Common myeloid progenitor, CD34-positive (primary cell): ENCODE results near the gene KRT9. TPM values are rescaled to one million over a fixed set of nuclear protein-coding genes. Genes with fewer than 3 reads are reported as not detected.
"Not testable (repeated sequence)": the region's sequence is repeated elsewhere in the genome, so short reads cannot be mapped to it uniquely, and the experiment has no call there.

ENCODE experiments used
- CTCF ChIA-PET: fragments of 350-600 bp; sonication (Branson Sonifier 250); formaldehyde crosslinking; loops from one replicate; lab custom pipeline; 2021; ENCODE audit warnings: antibody characterized with exemption; lab: Charles Lee
- POLR2A ChIA-PET: fragments of 350-600 bp; sonication (Branson Sonifier 250); formaldehyde crosslinking; loops from one replicate; lab custom pipeline; 2021; ENCODE audit warnings: antibody characterized with exemption; lab: Charles Lee
- DNase-seq, 3 donors: peaks; one replicate each; pipeline versions ENCODE4 v3.0.0 to v3.0.0-alpha.2; 2013
- H3K27ac ChIP-seq, 2 experiments: 1 replicate in 1 of 2; 2 replicates in 1 of 2; pipeline ENCODE4 v1.7.0; 2013; ENCODE audit warnings: inconsistent platforms in 2 of 2, low read length in 2 of 2, mild to moderate bottlenecking in 2 of 2, low read depth in 1 of 2, moderate library complexity in 1 of 2; ENCODE audit not compliant: severe bottlenecking in 2 of 2, insufficient read depth in 1 of 2, poor library complexity in 1 of 2
- H3K27me3 ChIP-seq, 5 experiments: replicated peaks in 2 of 5; 1 replicate in 3 of 5; 2 replicates in 2 of 5; pipeline versions ENCODE4 v1.6.1 to v1.7.0; 2013; ENCODE audit warnings: low read length in 4 of 5, mild to moderate bottlenecking in 2 of 5, moderate library complexity in 2 of 5, inconsistent platforms in 1 of 5; ENCODE audit not compliant: insufficient read depth in 5 of 5, control insufficient read depth in 4 of 5
- H3K36me3 ChIP-seq, 4 experiments: 1 replicate in 2 of 4; 2 replicates in 2 of 4; pipeline versions ENCODE4 v1.6.1 to v1.7.0; 2013; ENCODE audit warnings: low read length in 3 of 4, control low read depth in 1 of 4, mild to moderate bottlenecking in 1 of 4; ENCODE audit not compliant: control insufficient read depth in 4 of 4, insufficient read depth in 4 of 4
- H3K4me1 ChIP-seq, 4 experiments: 1 replicate in 3 of 4; 2 replicates in 1 of 4; pipeline versions ENCODE4 v1.6.1 to v1.7.1; 2013; ENCODE audit warnings: low read length in 3 of 4, mild to moderate bottlenecking in 3 of 4, control low read depth in 1 of 4, inconsistent platforms in 1 of 4, moderate library complexity in 1 of 4; ENCODE audit not compliant: control insufficient read depth in 4 of 4, insufficient read depth in 4 of 4; ENCODE audit errors: control extremely low read depth in 1 of 4
- H3K4me3 ChIP-seq, 7 experiments: 1 replicate in 4 of 7; 2 replicates in 3 of 7; pipeline versions ENCODE4 v1.5.1 to v1.7.0; 2013; ENCODE audit warnings: mild to moderate bottlenecking in 7 of 7, low read length in 6 of 7, moderate library complexity in 6 of 7, inconsistent platforms in 2 of 7, low read depth in 2 of 7, control low read depth in 1 of 7; ENCODE audit not compliant: insufficient read depth in 4 of 7, control insufficient read depth in 1 of 7; ENCODE audit errors: extremely low read depth in 1 of 7
- H3K9me3 ChIP-seq, 5 experiments: 1 replicate in 4 of 5; 2 replicates in 1 of 5; pipeline versions ENCODE4 v1.6.1 to v1.7.1; 2013; ENCODE audit warnings: low read length in 4 of 5, mild to moderate bottlenecking in 2 of 5, inconsistent platforms in 1 of 5, low read depth in 1 of 5, moderate library complexity in 1 of 5; ENCODE audit not compliant: control insufficient read depth in 4 of 5, insufficient read depth in 2 of 5; ENCODE audit errors: control extremely low read depth in 1 of 5
- WGBS: methylation state at CpG from one replicate; pipeline ENCODE4 v1.1.5; 2013; ENCODE audit not compliant: insufficient coverage; 5-methylcytosine and 5-hydroxymethylcytosine counted together
- polyA plus RNA-seq: library from polyadenylated mRNA; unstranded; fragments of 120-200 nt; gene quantifications from one replicate; pipeline ENCODE4 v1.2.1, GENCODE V29; 2013

KRT9 gene
- not detected for polyA plus RNA-seq

DNA sequence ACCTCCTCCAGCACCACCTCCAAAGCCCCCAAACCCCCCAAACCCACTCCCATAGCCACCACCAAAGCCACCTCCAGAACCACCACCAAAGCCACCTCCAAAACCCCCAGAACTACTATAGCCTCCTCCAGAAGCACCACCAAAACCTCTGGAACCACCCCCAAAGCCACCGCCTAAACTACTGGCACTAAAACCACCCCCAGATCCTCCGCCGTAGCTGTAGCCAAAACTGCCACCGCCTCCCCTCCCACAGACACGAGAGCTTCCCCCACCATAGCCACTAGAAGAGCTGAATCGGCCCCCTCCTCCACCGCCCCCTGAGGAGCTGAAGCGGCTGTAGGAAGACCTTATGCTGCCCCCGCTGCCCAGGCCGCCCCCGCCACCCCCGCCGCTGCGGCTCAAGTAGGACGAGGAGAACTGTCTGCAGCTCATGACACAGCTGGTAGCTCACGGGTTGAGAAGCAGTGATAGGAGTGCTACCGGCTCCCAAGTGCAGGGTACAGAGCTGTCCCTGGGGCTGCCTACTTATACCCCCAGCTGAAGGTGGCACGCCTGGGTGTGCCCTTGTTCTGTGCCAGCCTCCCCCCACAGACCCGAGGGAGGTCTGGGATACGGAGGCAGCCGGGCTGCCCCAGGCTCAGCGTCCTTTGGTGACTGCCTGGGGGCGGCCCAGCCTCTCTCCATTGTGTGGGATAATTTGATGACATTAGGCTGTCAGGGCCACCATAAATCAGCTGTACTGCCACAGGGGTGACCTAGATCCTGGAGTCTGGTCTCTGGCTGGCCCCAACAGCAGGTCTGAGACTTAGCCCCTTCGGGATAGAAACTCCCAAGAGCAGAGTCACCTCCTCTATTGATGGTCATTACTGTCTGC is at the start of gene KRT9:
KRT9 (minus strand) TSS at position 499 of the 874 bp plus-strand sequence; CDS start at position 432, 67 bp downstream.
- peaks cover 0 to 4% (median 0%) of the 10 kb centered on the region in 5 experiments for H3K9me3 ChIP-seq
- ChIA-PET POLR2A (no interaction called here), CTCF (interaction anchor here (1.1 to 7.6 kb wide), 2 partner anchors 14 to 22 kb away, joined by 3 to 31 read pairs; no protein-coding TSS in a partner anchor)
- no peak within 1 kb of the TSS for H3K4me3 ChIP-seq
- 74% methylated on average over 16 of the region's 24 CpGs for WGBS
- no peaks in the 10 kb centered on the region for H3K36me3 ChIP-seq
- DNase-seq: no peak
- H3K27me3 ChIP-seq: peaks cover 0 to 30% (median 7%) of the 10 kb centered on the region in 5 experiments
- no peaks in the 10 kb centered on the region for H3K4me1 ChIP-seq
- no peak within 1 kb of the TSS for H3K27ac ChIP-seq

DNA sequence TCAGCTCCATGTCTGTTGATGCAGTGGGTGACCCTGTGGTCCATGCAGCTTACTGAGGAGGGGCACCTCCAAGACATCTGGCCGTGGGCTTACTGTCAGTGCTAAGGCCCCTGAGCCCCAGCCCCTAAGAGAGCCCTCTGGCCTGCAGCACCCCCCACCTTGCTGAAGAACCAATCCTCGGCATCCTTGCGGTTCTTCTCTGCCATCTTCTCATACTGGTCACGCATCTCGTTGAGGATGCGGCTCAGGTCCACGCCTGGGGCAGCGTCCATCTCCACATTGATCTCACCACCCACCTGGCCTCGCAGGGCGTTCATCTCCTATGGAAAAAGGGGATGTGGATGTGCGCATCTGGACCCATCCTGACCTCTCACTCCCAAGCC is 49.6 kb upstream of the KRT9 start:
- H3K4me1 ChIP-seq, POLR2A ChIA-PET, H3K9me3 ChIP-seq, H3K36me3 ChIP-seq, H3K27me3 ChIP-seq, H3K27ac ChIP-seq, H3K4me3 ChIP-seq, DNase-seq: not testable (repeated sequence)
- CTCF ChIA-PET: interaction anchor here (1.5 to 1.6 kb wide), 2 partner anchors 19 to 73 kb away, joined by 3 to 6 read pairs; no protein-coding TSS in a partner anchor
- WGBS: 97% methylated on average over 7 of the region's 11 CpGs

GRCh38 chr17:41620583-41621434 is 49.0 kb upstream of the KRT9 start:
- CTCF ChIA-PET: interaction anchor here (0.5 to 1.6 kb wide), 3 partner anchors 18 to 72 kb away, joined by 3 to 6 read pairs (median 4); no protein-coding TSS in a partner anchor

GRCh38 chr17:41619927-41620582 is 48.2 kb upstream of the KRT9 start:
- H3K36me3 ChIP-seq, H3K4me3 ChIP-seq, H3K9me3 ChIP-seq, POLR2A ChIA-PET, H3K4me1 ChIP-seq, H3K27ac ChIP-seq, DNase-seq, H3K27me3 ChIP-seq: not testable (repeated sequence)
- CTCF ChIA-PET: interaction anchor here (0.5 to 1.6 kb wide), 2 partner anchors 30 to 71 kb away, joined by 4 to 6 read pairs; no protein-coding TSS in a partner anchor
- 91% methylated on average over 6 of the region's 6 CpGs for WGBS

More at GRCh38 chr17:41620583-41621434, 49.0 kb upstream of the KRT9 start:
- H3K36me3 ChIP-seq: no peaks in the 10 kb centered on the region
- no peaks in the 10 kb centered on the region for H3K9me3 ChIP-seq
- H3K4me3 ChIP-seq: no peak overlapping the region
- POLR2A ChIA-PET: no interaction called here
- H3K27ac ChIP-seq: no peak overlapping the region
- 92% methylated on average over 19 of the region's 21 CpGs for WGBS
- H3K4me1 ChIP-seq: no peaks in the 10 kb centered on the region
- DNase-seq: no peak
- H3K27me3 ChIP-seq: peaks cover 0 to 2% (median 0%) of the 10 kb centered on the region in 5 experiments

DNA sequence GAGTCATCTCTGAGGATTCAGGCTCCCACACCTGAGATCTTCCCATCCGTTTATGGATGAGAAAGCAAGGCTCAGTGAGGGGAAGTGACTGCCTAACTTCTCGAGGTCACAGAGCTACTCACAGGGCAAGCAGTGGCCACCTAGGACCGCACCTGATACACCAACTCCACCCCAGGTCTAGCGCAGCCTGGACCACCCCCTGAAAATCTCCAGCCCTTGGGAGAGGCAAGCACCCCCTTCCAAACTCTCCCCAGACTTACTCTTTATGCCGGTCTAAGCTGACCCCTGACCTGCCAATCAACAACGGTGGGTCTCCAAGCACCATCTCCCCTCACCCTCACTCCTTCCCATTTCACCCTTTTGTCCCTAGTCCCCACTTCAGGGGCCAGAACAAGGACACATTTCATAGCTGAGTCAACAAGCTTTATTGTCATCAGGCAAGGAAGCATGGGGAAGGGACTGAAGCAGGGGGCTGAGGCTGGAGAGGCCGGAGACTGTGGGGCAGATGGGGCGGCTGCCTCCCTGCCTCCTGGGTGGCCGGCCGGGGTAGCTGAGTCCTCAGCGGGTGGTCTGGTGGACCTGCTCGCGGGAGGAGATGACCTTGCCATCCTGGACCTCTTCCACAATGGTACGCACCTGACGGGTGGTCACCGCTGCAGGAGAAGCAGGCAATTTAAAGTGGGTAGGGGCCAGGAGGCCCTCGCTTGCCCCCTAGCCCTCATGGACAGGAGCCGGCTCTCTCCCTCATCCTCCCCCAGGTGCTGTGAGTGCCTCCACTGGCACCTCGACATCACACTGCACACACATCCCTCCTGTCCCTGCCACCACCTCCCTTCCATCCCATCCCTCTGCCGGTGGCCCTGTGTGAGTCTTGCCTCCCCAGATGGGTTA is 47.4 kb upstream of the KRT9 start:
- 91% methylated on average over 9 of the region's 20 CpGs for WGBS
- no peak for DNase-seq
- peaks cover 0 to 3% (median 0%) of the 10 kb centered on the region in 5 experiments for H3K27me3 ChIP-seq

More for the DNA sequence above, 47.4 kb upstream of the KRT9 start:
- Histone ChIP-seq H3K27ac (no peak overlapping the region), H3K4me1 (no peaks in the 10 kb centered on the region), H3K9me3 (no peaks in the 10 kb centered on the region), H3K4me3 (no peak overlapping the region), H3K36me3 (no peaks in the 10 kb centered on the region)
- ChIA-PET POLR2A (no interaction called here), CTCF (interaction anchor here (0.9 kb wide), 1 partner anchor 124 kb away, joined by 3 read pairs; no protein-coding TSS in a partner anchor)
